Naive thymus-derived CD4-positive, alpha-beta T cell (primary cell): ENCODE results near the gene LHPP. TPM values are rescaled to one million over a fixed set of nuclear protein-coding genes. Genes with fewer than 3 reads are reported as not detected.
A peak's percentile ranks its signal among the peaks of the same experiment; 100 is the strongest.

Experiments used
- ATAC-seq: fragments of 150-1000 bp; cut with Tn5 transposase; 2 replicates; pipeline ENCODE4 v1.10.0; 2021; ENCODE audit warnings: mild to moderate bottlenecking, moderate library complexity
- CTCF ChIA-PET: fragments of 350-600 bp; sonication (Branson Sonifier 250); formaldehyde crosslinking; loops from one replicate; lab custom pipeline; 2021; ENCODE audit warnings: antibody characterized with exemption; lab: Charles Lee
- POLR2A ChIA-PET: fragments of 350-600 bp; sonication (Branson Sonifier 250); formaldehyde crosslinking; loops from one replicate; lab custom pipeline; 2021; ENCODE audit warnings: antibody characterized with exemption, inconsistent platforms; lab: Charles Lee
- DNase-seq, 9 donors: peaks; one replicate each; pipeline versions ENCODE4 v3.0.0 to v3.0.0-alpha.2; 2020 to 2022; ENCODE audit warnings: mixed read lengths in 1 of 9
- H3K27ac ChIP-seq: one replicate; pipeline ENCODE4 v1.7.0; 2013; ENCODE audit warnings: mild to moderate bottlenecking, low read depth, low read length, moderate library complexity
- H3K27me3 ChIP-seq, 2 donors: one replicate each; pipeline ENCODE4 v1.7.0; 2013; ENCODE audit warnings: low read length in 2 of 2, mild to moderate bottlenecking in 2 of 2, moderate library complexity in 2 of 2; ENCODE audit not compliant: control insufficient read depth in 2 of 2, insufficient read depth in 2 of 2
- H3K36me3 ChIP-seq, 3 experiments: 1 replicate in 2 of 3; 2 replicates in 1 of 3; pipeline ENCODE4 v1.7.0; 2013; ENCODE audit warnings: low read length in 3 of 3, mild to moderate bottlenecking in 3 of 3, moderate library complexity in 1 of 3; ENCODE audit not compliant: insufficient read depth in 3 of 3, control insufficient read depth in 2 of 3
- H3K4me1 ChIP-seq, 2 donors: one replicate each; pipeline ENCODE4 v1.7.0; 2013; ENCODE audit warnings: low read length in 2 of 2, mild to moderate bottlenecking in 2 of 2, moderate library complexity in 1 of 2; ENCODE audit not compliant: control insufficient read depth in 2 of 2, insufficient read depth in 2 of 2
- H3K4me3 ChIP-seq: 2 replicates; pipeline ENCODE4 v1.7.0; 2013; ENCODE audit warnings: mild to moderate bottlenecking, low read length
- H3K9me3 ChIP-seq, 3 experiments: 1 replicate in 2 of 3; 2 replicates in 1 of 3; pipeline ENCODE4 v1.7.0; 2013; ENCODE audit warnings: low read length in 3 of 3; ENCODE audit not compliant: control insufficient read depth in 2 of 3
- H3K27ac Mint-ChIP-seq, 9 donors: one replicate each; pipeline ENCODE4 v1.8.0; 2020 to 2022; ENCODE audit warnings: mixed read lengths in 9 of 9, mild to moderate bottlenecking in 8 of 9, moderate library complexity in 5 of 9, inconsistent platforms in 2 of 9
- H3K27me3 Mint-ChIP-seq, 5 donors: one replicate each; pipeline ENCODE4 v1.8.0; 2021 to 2022; ENCODE audit warnings: mixed read lengths in 5 of 5, mild to moderate bottlenecking in 1 of 5
- H3K36me3 Mint-ChIP-seq, 5 donors: one replicate each; pipeline ENCODE4 v1.8.0; 2020 to 2022; ENCODE audit warnings: mixed read lengths in 5 of 5, mild to moderate bottlenecking in 3 of 5, inconsistent platforms in 1 of 5
- H3K4me1 Mint-ChIP-seq, 7 donors: one replicate each; pipeline ENCODE4 v1.8.0; 2020 to 2022; ENCODE audit warnings: mixed read lengths in 7 of 7, mild to moderate bottlenecking in 3 of 7, inconsistent platforms in 1 of 7
- H3K4me3 Mint-ChIP-seq, 10 donors: one replicate each; pipeline ENCODE4 v1.8.0; 2020 to 2022; ENCODE audit warnings: mild to moderate bottlenecking in 10 of 10, mixed read lengths in 10 of 10, moderate library complexity in 6 of 10, inconsistent platforms in 2 of 10
- H3K9me3 Mint-ChIP-seq, 11 donors: one replicate each; pipeline ENCODE4 v1.8.0; 2020 to 2022; ENCODE audit warnings: mixed read lengths in 11 of 11, mild to moderate bottlenecking in 4 of 11, inconsistent platforms in 1 of 11, moderate library complexity in 1 of 11
- intact Hi-C, 2 donors: fragments of 100-400 bp; cut with micrococcal nuclease; formaldehyde crosslinking; loops; one replicate each; pipeline ENCODE4 v1.15.1; 2023
- polyA plus RNA-seq, 2 donors: library from polyadenylated mRNA; unstranded; fragments of 300-500 nt; fragmentation: Illumina TruSeq; gene quantifications; one replicate each; pipeline ENCODE4 v1.2.3, GENCODE V29; 2021
- total RNA-seq, 6 experiments: library from RNA in 5 of 6; stranded (reverse) in 5 of 6; gene quantifications; 1 replicate in 5 of 6; 2 replicates in 1 of 6; pipeline ENCODE4 v1.2.3 and lab custom pipeline; 2021 to 2026

LHPP gene
- total and polyA plus RNA-seq, 7 experiments from 2014 or later, result 19.8 to 31.2 (median 23.4) TPM

DNA sequence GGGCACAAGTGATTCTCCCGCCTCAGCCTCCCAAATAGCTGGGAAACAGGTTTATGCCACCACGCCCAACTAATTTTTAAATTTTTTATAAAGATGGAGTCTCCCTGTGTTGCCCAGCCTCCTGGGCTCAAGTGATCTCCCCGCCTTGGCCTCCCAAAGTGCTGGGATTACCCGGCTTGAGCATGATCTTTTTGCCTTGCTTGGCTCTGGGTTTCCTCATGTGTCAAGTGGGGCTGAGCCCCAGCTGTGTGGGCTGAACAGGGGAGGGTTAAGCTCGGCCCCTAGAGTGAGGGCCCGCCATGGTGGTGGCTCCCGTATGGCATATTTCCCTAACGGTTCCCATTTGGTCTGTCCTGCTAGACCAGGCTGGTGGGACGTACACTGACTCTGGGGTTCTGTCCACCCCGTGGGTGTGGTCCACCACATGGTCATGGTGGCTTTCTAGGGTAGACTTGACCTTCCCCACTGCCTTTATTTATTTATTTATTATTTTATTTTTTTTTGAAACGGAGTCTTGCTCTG, 66.3 kb downstream of the LHPP start:
- DNase-seq (no peak), ATAC-seq (no peak)
- H3K36me3 ChIP-seq, result no peaks in the 10 kb centered on the region
- POLR2A ChIA-PET, result no interaction called here
- Mint-ChIP-seq H3K4me3 (no peak overlapping the region), H3K4me1 (peaks cover 3 to 12% (median 5%) of the 10 kb centered on the region in 7 donors), H3K27me3 (peaks cover 0 to 7% (median 0%) of the 10 kb centered on the region in 5 donors), H3K9me3 (no peaks in the 10 kb centered on the region), H3K27ac (no peak overlapping the region), H3K36me3 (no peaks in the 10 kb centered on the region)
- H3K9me3 ChIP-seq, result no peaks in the 10 kb centered on the region
- no peaks in the 10 kb centered on the region for H3K4me1 ChIP-seq
- CTCF ChIA-PET, result interaction anchor here (1.2 to 3.4 kb wide), 3 partner anchors 213 to 351 kb away, joined by 5 to 22 read pairs (median 6); no protein-coding TSS in a partner anchor
- no peak overlapping the region for H3K4me3 ChIP-seq
- H3K27me3 ChIP-seq, result no peaks in the 10 kb centered on the region
- H3K27ac ChIP-seq, result no peak overlapping the region
- intact Hi-C loops, result no loop called here

DNA sequence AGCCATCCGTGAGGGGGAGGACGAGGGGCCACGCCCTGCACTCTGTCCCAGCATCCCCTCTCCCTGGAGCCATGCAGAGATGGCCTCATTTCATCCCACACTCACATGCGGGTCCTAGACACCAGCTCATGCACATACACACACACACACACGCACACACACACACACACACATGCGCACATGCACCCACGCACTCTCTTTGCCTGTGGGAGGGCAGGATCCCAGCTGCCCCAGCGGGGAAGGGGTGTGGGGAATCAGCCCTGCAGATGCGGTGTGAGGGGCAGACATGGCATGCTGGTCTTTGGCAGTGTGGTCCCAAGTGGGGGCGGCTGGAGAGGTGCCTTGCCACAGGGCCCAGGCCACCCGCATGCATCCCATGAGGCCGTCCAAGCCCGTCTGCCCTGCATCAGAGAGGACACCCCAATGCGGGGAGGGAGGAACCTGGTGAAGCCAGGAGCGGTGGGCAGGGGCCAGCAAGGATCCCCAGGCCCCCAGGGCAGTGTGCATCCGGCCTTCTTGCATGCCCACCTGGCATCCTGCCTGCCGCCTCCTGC, 68.1 kb downstream of the LHPP start:
- H3K4me1 Mint-ChIP-seq, result peaks cover 3 to 15% (median 5%) of the 10 kb centered on the region in 7 donors

DNA sequence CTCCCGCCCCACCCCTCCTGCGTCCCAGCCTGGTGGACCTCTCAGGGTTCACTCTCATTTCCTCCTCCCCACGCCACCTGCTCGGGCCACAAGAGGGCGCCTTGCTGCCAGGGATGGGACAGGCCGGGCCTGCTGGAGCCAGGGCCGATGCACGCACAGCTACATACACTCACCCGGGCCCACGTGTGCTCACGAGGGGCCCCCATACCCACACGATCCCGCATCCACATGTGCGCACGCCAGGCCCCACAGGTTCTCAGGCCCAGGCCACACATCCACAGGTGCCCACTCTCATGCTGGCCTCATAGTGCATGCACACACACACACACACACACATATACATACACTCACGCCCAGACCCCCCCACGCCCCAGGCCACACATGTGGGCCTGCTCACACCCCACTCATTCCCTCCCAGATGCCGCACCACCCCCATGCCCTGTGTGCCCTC, 68.6 kb downstream of the LHPP start:
- Histone ChIP-seq H3K36me3 (no peaks in the 10 kb centered on the region), H3K4me1 (no peaks in the 10 kb centered on the region), H3K9me3 (no peaks in the 10 kb centered on the region), H3K27ac (no peak overlapping the region), H3K27me3 (no peaks in the 10 kb centered on the region), H3K4me3 (no peak overlapping the region)
- intact Hi-C loops, result loop anchor here (1.0 to 2.0 kb wide), 5 partner anchors 189 to 387 kb away; no protein-coding TSS in a partner anchor
- DNase-seq, result peak; percentile 68 to 87 (median 80)
- peak overlapping the region in 3 of 10 donors; percentile 18 to 59 (median 21) for H3K4me3 Mint-ChIP-seq
- ChIA-PET POLR2A (interaction anchor here (0.6 to 2.5 kb wide), 3 partner anchors 189 to 262 kb away, joined by 3 to 8 read pairs (median 3); no protein-coding TSS in a partner anchor), CTCF (interaction anchor here (0.6 to 3.4 kb wide), 11 partner anchors 11 to 442 kb away, joined by 3 to 53 read pairs (median 3); no protein-coding TSS in a partner anchor)
- peaks cover 3 to 16% (median 5%) of the 10 kb centered on the region in 7 donors for H3K4me1 Mint-ChIP-seq
- ATAC-seq, result peak; percentile 95
- no peaks in the 10 kb centered on the region for H3K36me3 Mint-ChIP-seq
- H3K9me3 Mint-ChIP-seq, result no peaks in the 10 kb centered on the region
- peaks cover 0 to 7% (median 0%) of the 10 kb centered on the region in 5 donors for H3K27me3 Mint-ChIP-seq
- H3K27ac Mint-ChIP-seq, result peak overlapping the region in 3 of 9 donors; percentile 14 to 53 (median 38)

More for the DNA sequence above, 68.1 kb downstream of the LHPP start:
- intact Hi-C loops, result loop anchor here (1.0 to 2.0 kb wide), 5 partner anchors 190 to 387 kb away; no protein-coding TSS in a partner anchor
- ChIA-PET POLR2A (interaction anchor here (0.6 to 2.5 kb wide), 3 partner anchors 189 to 262 kb away, joined by 3 to 8 read pairs (median 3); no protein-coding TSS in a partner anchor), CTCF (interaction anchor here (0.6 to 3.4 kb wide), 9 partner anchors 11 to 296 kb away, joined by 3 to 53 read pairs (median 3); no protein-coding TSS in a partner anchor)
- H3K9me3 Mint-ChIP-seq, result no peaks in the 10 kb centered on the region
- Histone ChIP-seq H3K27ac (no peak overlapping the region), H3K27me3 (no peaks in the 10 kb centered on the region), H3K4me3 (no peak overlapping the region), H3K9me3 (no peaks in the 10 kb centered on the region), H3K36me3 (no peaks in the 10 kb centered on the region), H3K4me1 (no peaks in the 10 kb centered on the region)
- DNase-seq (no peak), ATAC-seq (peak; percentile 13)
- H3K27ac Mint-ChIP-seq, result peak overlapping the region in 1 of 9 donors; percentile 14
- peaks cover 0 to 7% (median 0%) of the 10 kb centered on the region in 5 donors for H3K27me3 Mint-ChIP-seq
- no peaks in the 10 kb centered on the region for H3K36me3 Mint-ChIP-seq
- H3K4me3 Mint-ChIP-seq, result no peak overlapping the region

DNA sequence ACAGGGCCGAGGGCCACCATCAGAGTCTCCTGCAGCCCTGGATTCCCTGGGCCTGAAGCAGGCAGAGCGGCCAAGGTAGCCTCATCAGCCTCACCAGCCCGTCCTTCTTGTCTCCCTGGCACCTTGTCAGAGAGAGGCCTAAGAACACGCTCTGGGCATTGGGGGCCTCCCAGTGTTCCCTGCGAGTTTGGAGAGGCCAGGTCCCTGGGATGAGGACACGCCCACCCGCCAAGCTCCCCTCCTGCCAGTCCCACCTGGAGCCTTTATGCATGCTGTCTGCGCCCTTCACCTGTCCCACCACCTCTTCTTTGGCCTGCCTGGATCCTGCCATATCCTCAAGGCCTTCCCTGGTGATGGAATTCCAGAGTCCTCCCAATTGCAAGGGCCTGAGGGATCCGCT, 69.2 kb downstream of the LHPP start:
- H3K9me3 ChIP-seq, result no peaks in the 10 kb centered on the region
- H3K4me1 Mint-ChIP-seq, result peaks cover 3 to 17% (median 5%) of the 10 kb centered on the region in 7 donors
- intact Hi-C loops, result loop anchor here (1.0 to 2.0 kb wide), 5 partner anchors 188 to 386 kb away; no protein-coding TSS in a partner anchor
- H3K27me3 ChIP-seq, result no peaks in the 10 kb centered on the region
- H3K4me1 ChIP-seq, result no peaks in the 10 kb centered on the region
- no peaks in the 10 kb centered on the region for H3K36me3 ChIP-seq
- H3K27me3 Mint-ChIP-seq, result peaks cover 0 to 7% (median 0%) of the 10 kb centered on the region in 5 donors
- POLR2A ChIA-PET, result interaction anchor here (0.7 to 2.5 kb wide), 2 partner anchors 215 to 261 kb away, joined by 3 to 8 read pairs; no protein-coding TSS in a partner anchor
- H3K36me3 Mint-ChIP-seq, result no peaks in the 10 kb centered on the region
- no peak for ATAC-seq
- H3K4me3 Mint-ChIP-seq, result no peak overlapping the region
- CTCF ChIA-PET, result interaction anchor here (0.6 to 3.4 kb wide), 9 partner anchors 117 to 442 kb away, joined by 3 to 53 read pairs (median 3); no protein-coding TSS in a partner anchor
- H3K27ac ChIP-seq, result no peak overlapping the region
- DNase-seq, result no peak
- H3K9me3 Mint-ChIP-seq, result no peaks in the 10 kb centered on the region
- H3K4me3 ChIP-seq, result no peak overlapping the region
- H3K27ac Mint-ChIP-seq, result no peak overlapping the region

DNA sequence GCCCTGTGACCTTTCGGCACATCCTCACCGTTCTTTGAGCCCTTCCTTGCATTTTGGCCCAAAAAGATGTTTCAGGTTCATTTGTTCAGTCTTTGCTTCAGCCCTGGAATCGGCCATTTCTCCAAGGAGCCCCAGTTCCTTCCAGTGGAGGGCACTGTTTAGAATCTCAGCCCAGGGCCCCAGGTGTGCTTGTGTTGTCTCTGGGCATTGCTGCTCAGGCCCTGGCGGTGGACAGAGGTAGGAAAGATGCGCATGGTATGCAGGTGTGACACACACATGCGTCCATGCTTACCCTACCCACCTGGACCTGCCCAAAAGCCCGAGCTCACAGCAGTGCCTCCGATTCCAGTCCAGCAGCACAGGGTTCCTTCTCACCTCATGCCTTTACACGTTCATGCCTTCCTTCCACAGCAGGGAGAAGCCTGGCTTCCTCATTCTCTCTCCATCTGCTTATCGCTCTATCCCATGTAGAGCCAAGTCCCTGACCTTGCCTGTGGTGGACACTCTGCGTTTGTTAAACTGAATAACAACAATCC, 70.6 kb downstream of the LHPP start:
- ChIA-PET POLR2A (no interaction called here), CTCF (interaction anchor here (1.1 to 10.2 kb wide), 2 partner anchors 14 to 215 kb away, joined by 3 to 110 read pairs; partner anchors contain the start of gene FAM53B)
- ATAC-seq (no peak), DNase-seq (no peak)
- no peak overlapping the region for H3K27ac ChIP-seq
- Mint-ChIP-seq H3K27me3 (peaks cover 0 to 7% (median 0%) of the 10 kb centered on the region in 5 donors), H3K27ac (no peak overlapping the region), H3K9me3 (no peaks in the 10 kb centered on the region), H3K36me3 (no peaks in the 10 kb centered on the region), H3K4me3 (no peak overlapping the region), H3K4me1 (peaks cover 3 to 19% (median 5%) of the 10 kb centered on the region in 7 donors)
- H3K4me3 ChIP-seq, result no peak overlapping the region
- no peaks in the 10 kb centered on the region for H3K27me3 ChIP-seq
- no peaks in the 10 kb centered on the region for H3K36me3 ChIP-seq
- no peaks in the 10 kb centered on the region for H3K4me1 ChIP-seq
- H3K9me3 ChIP-seq, result no peaks in the 10 kb centered on the region
- intact Hi-C loops, result no loop called here

DNA sequence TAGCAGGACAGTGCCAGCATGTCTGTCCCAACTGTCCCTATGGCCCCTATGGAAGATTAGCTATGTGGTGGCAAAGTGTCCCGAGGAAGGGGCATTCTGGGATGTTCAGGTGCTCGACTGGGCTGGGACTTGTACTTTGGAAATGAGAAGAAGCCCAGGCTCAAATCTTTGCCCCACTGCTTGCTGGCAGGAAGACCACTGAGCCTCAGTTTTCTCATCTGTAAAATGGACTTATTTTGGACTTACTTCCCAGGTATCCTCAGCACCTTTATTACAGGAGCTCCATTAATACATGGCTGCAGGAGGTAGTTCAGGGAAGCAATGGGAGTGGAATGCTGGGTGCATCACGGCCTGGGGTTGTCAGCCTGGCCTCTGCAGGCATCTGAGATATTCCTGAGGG, 71.2 kb downstream of the LHPP start:
- H3K9me3 Mint-ChIP-seq, result no peaks in the 10 kb centered on the region
- peaks cover 3 to 19% (median 5%) of the 10 kb centered on the region in 7 donors for H3K4me1 Mint-ChIP-seq
- intact Hi-C loops, result no loop called here
- H3K36me3 Mint-ChIP-seq, result no peaks in the 10 kb centered on the region
- Histone ChIP-seq H3K36me3 (no peaks in the 10 kb centered on the region), H3K27ac (no peak overlapping the region), H3K4me3 (no peak overlapping the region), H3K27me3 (no peaks in the 10 kb centered on the region), H3K9me3 (no peaks in the 10 kb centered on the region), H3K4me1 (no peaks in the 10 kb centered on the region)
- POLR2A ChIA-PET, result no interaction called here
- CTCF ChIA-PET, result interaction anchor here (1.1 to 10.2 kb wide), 2 partner anchors 13 to 214 kb away, joined by 3 to 110 read pairs; partner anchors contain the start of gene FAM53B
- no peak overlapping the region for H3K4me3 Mint-ChIP-seq
- no peak overlapping the region for H3K27ac Mint-ChIP-seq
- no peak for ATAC-seq
- H3K27me3 Mint-ChIP-seq, result peaks cover 0 to 7% (median 0%) of the 10 kb centered on the region in 5 donors
- no peak for DNase-seq
